Neural cell (in vitro differentiated cells): ENCODE results near the gene ZNF445.

ENCODE experiments used
- EP300 ChIP-seq: fragments of 450-650 bp; conservative IDR thresholded peaks from 2 replicates; pipeline ENCODE4 v1.6.1; 2014; ENCODE audit warnings: antibody characterized with exemption, mild to moderate bottlenecking, moderate library complexity; ENCODE audit not compliant: poor library complexity, severe bottlenecking
- EZH2 ChIP-seq: fragments of 200-600, 300-800 bp; shearing (Covaris generic), sonication (generic); IDR thresholded peaks from 2 replicates; pipeline ENCODE4 v1.6.1; 2014; ENCODE audit warnings: antibody characterized with exemption, low read length, borderline replicate concordance, mild to moderate bottlenecking; ENCODE audit not compliant: insufficient read depth, poor library complexity, severe bottlenecking
- MXI1 ChIP-seq: fragments of 450-650 bp; conservative IDR thresholded peaks from 2 replicates; pipeline ENCODE4 v1.6.1; 2014; ENCODE audit warnings: antibody characterized with exemption, mild to moderate bottlenecking; ENCODE audit not compliant: poor library complexity, severe bottlenecking
- POLR2AphosphoS5 ChIP-seq: IDR thresholded peaks from 2 replicates; pipeline ENCODE4 v1.6.1; 2012
- RAD21 ChIP-seq: fragments of 450-650 bp; conservative IDR thresholded peaks from 2 replicates; pipeline ENCODE4 v1.6.1; 2014; ENCODE audit warnings: antibody characterized with exemption, mild to moderate bottlenecking, moderate library complexity
- SMC3 ChIP-seq: fragments of 450-650 bp; conservative IDR thresholded peaks from 2 replicates; pipeline ENCODE4 v1.6.1; 2014; ENCODE audit warnings: antibody characterized with exemption, mild to moderate bottlenecking, moderate library complexity; ENCODE audit not compliant: poor library complexity
- TAF1 ChIP-seq: IDR thresholded peaks from 2 replicates; pipeline ENCODE4 v1.6.1; 2012; ENCODE audit warnings: low read depth
- TF ChIP-seq, protein P1 (sequence below): IDR thresholded peaks from 2 replicates; pipeline ENCODE4 v1.6.1; 2012; ENCODE audit warnings: borderline replicate concordance
- TF ChIP-seq, protein P2 (sequence below): fragments of 450-650 bp; IDR thresholded peaks from 2 replicates; pipeline ENCODE4 v1.5.1; 2014; ENCODE audit warnings: antibody characterized with exemption, mild to moderate bottlenecking, moderate library complexity; ENCODE audit not compliant: poor library complexity, severe bottlenecking

DNA sequence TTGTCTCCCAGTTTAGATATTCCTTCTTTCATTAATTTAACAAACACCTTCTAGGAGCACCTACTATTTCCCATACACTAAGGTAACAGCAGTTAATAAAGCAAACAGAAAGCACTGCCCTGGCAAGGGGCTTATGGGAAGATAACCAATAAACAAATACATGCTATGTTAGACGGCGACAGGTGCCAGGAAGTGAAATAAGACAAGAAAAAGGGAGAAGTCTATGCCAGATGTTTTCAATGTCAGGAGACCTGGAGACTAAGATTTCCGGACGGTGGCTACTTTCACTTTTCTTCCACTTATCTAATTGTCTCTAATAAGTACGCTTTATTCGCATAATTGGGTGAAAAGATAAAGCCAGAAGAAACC lies 32.5 kb upstream of the ZNF445 start:
- TF ChIP-seq, protein P1, sequence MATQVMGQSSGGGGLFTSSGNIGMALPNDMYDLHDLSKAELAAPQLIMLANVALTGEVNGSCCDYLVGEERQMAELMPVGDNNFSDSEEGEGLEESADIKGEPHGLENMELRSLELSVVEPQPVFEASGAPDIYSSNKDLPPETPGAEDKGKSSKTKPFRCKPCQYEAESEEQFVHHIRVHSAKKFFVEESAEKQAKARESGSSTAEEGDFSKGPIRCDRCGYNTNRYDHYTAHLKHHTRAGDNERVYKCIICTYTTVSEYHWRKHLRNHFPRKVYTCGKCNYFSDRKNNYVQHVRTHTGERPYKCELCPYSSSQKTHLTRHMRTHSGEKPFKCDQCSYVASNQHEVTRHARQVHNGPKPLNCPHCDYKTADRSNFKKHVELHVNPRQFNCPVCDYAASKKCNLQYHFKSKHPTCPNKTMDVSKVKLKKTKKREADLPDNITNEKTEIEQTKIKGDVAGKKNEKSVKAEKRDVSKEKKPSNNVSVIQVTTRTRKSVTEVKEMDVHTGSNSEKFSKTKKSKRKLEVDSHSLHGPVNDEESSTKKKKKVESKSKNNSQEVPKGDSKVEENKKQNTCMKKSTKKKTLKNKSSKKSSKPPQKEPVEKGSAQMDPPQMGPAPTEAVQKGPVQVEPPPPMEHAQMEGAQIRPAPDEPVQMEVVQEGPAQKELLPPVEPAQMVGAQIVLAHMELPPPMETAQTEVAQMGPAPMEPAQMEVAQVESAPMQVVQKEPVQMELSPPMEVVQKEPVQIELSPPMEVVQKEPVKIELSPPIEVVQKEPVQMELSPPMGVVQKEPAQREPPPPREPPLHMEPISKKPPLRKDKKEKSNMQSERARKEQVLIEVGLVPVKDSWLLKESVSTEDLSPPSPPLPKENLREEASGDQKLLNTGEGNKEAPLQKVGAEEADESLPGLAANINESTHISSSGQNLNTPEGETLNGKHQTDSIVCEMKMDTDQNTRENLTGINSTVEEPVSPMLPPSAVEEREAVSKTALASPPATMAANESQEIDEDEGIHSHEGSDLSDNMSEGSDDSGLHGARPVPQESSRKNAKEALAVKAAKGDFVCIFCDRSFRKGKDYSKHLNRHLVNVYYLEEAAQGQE, result no peak
- TF ChIP-seq RAD21, result no peak
- TF ChIP-seq EZH2, result no peak
- TF ChIP-seq EP300, result no peak
- TF ChIP-seq, protein P2, sequence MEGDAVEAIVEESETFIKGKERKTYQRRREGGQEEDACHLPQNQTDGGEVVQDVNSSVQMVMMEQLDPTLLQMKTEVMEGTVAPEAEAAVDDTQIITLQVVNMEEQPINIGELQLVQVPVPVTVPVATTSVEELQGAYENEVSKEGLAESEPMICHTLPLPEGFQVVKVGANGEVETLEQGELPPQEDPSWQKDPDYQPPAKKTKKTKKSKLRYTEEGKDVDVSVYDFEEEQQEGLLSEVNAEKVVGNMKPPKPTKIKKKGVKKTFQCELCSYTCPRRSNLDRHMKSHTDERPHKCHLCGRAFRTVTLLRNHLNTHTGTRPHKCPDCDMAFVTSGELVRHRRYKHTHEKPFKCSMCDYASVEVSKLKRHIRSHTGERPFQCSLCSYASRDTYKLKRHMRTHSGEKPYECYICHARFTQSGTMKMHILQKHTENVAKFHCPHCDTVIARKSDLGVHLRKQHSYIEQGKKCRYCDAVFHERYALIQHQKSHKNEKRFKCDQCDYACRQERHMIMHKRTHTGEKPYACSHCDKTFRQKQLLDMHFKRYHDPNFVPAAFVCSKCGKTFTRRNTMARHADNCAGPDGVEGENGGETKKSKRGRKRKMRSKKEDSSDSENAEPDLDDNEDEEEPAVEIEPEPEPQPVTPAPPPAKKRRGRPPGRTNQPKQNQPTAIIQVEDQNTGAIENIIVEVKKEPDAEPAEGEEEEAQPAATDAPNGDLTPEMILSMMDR, result no peak
- no peak for TF ChIP-seq TAF1
- TF ChIP-seq MXI1, result no peak
- TF ChIP-seq POLR2AphosphoS5, result no peak
- no peak for TF ChIP-seq SMC3
